Embryonic facial prominence (tissue), 1 donor: Measurements from ENCODE around the gene ZDHHC6.
"Not testable (repeated sequence)": the region's sequence is repeated elsewhere in the genome, so short reads cannot be mapped to it uniquely, and the experiment has no call there.

Experiments used
- DNase-seq: peaks from one replicate; pipeline ENCODE4 v3.0.0-alpha.2; 2016; ENCODE audit errors: extremely low spot score

ZDHHC6 gene

DNA sequence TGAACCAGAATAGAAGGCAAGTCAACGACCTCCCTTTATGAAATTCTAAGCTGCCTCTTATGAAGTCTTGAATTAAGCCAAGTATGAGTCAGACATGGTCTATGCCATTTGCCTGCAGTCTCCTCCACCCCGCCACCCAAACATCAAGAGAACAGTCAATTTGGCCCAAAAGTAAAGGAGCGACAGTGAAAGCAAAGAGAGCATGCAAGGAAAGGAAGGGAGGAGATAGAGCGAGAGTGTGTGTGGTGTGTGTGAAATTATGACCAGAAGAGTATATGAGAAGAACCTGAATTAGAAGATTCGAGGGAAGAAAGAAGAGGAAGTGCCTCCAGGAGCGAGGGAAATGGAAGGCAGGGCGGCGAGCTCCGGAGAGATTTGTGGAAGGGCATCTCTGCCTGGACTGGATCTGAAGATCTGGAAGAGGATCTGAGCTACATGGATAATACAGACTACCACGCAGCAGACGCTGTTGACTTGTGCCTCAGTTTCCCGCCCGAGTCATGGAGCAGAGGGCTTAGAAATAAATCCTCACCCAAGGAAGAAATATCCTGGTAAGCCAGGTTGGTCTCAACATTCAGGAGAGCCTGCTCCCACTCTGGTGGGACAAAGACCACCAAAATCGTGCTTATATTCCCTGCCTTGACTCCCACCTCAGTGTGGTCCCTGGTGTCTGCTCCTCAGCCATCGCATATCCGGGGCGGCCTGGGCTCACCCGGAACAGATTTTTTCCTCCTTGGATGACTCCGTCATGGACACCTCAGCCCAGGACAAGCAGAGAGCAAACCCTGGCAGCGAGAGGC, 459 bp downstream of the ZDHHC6 start:
- no peak for DNase-seq

DNA sequence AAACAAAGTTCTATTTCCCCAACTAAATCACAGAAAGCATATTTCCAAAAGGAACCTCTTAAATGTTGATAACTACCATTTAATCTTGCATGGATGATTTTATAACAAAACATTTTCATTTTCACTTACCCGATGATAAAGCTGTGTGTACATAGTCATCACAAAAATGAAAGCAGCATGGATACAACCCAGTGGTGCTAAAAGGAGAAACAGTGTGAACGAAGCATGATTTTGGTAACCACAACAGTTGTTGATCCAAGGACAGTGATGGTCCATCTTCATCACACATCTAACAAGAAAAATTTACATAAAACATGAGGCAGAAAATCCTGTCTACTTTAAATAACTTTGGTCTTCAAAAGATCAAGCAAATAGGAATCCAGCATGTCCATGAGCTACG, 4.7 kb downstream of the ZDHHC6 start:
- no peak for DNase-seq

- DNase-seq = no peak
Measured at GRCh38 chr10:112441520-112441919, 5.2 kb downstream of the ZDHHC6 start.

DNA sequence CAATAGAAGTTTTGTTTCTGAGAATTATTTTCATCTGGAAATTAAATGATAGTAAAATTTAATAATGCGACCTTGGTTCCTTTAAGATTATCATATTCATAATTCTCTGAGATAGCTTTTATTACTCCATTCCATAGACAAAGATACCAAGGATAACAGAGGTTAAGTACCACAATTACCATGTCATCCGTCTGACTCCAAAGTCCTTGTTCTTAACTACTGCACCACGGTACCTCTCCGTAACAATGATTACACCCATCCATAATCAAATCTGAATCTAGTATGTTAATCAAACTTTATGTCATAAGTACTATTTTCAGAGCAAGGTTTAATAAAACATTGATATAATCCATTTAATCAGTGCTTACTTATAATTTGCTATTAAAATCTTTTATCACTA, 8.4 kb downstream of the ZDHHC6 start:
- DNase-seq = no peak

DNA sequence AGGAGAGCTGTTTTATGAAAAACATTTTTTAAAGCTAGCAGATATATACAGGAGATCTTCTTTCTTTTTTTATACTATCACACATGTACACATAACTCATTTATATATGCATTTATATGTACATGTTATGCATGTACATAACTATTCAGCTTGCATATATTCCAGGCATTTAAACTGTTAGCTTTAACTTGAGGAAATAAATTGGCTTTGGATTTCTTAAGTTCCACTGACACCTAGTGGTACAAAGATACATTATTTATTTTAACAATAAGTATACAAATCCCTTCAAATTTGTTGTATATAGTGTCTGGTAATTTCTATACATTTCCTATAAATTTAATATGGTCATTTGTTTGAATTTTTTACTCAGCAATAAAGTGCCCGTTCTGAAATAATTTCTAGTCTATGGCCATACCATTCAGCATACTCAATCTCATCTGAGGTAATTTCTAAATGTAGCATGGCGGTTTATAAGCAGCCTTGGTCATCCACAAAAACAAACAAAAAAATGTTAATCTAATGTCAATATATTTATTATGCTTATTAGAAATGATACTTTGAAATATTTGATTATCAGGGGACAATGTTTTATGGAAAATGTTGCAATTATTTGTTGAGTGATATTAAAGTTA, 11.6 kb downstream of the ZDHHC6 start:
- DNase-seq = peak; percentile 52

GRCh38 chr10:112433136-112433535, 13.6 kb downstream of the ZDHHC6 start:
- DNase-seq = no peak

- DNase-seq = no peak
Measured at GRCh38 chr10:112429654-112430230, 17.0 kb downstream of the ZDHHC6 start.

- DNase-seq = no peak
Measured at GRCh38 chr10:112429147-112429546, 17.6 kb downstream of the ZDHHC6 start.

GRCh38 chr10:112426111-112426510, 20.6 kb downstream of the ZDHHC6 start:
- no peak for DNase-seq

GRCh38 chr10:112424651-112425050, 22.1 kb downstream of the ZDHHC6 start:
- no peak for DNase-seq

DNA sequence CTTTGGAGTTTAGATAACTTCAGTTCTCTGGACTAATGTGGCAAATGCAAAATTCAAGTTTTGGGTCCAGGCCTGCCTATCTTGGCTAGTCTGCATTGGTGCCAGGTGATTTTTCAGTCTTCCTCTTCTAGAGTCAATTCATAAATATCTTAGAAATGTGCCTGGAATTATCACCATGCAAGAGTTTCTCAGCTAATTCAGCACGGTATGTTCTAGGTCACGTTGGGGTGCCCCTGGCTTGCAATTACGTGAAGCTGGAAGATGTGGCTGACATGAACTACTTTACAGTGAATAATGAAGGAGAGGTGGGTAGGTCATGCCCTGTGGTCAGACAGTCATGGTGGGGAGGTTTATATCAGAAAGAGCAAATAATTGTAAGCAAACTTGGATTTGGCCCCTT, 25.0 kb downstream of the ZDHHC6 start:
- DNase-seq = no peak

DNA sequence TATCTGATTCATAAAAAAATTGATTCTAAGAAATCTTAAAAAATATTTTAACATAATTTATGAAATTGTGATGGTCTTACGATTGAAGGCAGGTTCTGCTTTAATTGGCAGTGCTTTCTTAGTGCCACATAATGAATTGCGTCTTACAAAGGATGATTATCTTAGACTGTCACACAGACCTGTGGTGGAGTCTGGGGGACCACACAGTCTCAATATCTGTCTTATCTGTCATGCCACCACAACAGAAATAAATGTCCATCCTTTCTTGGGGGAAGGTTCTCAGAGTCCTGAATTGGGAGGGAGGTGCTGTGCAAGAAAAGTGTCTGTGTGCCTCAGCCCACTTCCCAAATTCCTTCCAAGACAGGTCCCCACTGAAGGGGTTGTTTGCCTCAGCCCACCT, 34.0 kb downstream of the ZDHHC6 start:
- DNase-seq = no peak

GRCh38 chr10:112409755-112410154, 37.0 kb downstream of the ZDHHC6 start:
- DNase-seq = no peak

DNA sequence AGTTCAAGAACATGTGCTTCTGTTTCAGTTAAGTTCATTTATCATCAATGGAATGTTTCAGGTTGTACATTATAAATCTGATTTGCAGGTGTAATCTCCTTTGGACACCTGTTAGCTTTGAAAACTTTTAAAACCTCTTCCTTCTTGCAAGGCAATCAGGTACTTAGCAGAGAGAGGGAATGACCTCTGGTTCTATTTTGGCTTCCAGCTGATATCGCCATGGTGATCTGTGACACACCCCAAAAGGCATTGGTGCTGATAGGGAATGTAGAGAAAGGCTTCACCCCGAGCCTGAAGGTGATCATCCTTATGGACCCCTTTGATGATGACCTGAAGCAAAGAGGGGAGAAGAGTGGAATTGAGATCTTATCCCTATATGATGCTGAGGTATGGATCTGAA, 37.4 kb downstream of the ZDHHC6 start:
- DNase-seq = no peak

GRCh38 chr10:112407696-112408095, 39.0 kb downstream of the ZDHHC6 start:
- DNase-seq = no peak

GRCh38 chr10:112406806-112407205, 39.9 kb downstream of the ZDHHC6 start:
- not testable (repeated sequence) for DNase-seq

DNA sequence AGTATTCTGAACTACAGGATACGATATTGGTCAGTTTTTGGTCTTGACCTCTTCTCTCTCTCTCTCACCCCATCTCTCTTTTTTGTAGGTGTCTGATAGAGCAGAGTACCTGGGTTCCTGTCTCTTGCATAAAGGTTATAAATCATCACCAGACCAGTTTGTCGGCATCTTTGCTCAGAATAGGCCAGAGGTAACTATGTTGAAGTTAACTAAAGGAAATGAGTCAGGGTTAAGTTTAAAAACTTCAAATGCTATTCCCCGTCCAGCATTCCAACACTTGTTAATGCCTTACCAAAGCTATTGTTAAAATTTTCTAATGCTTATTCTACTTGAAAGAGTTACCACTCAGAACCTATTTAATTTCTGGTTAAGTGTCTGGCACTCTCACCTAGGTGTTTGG, 42.1 kb downstream of the ZDHHC6 start:
- DNase-seq = no peak

DNA sequence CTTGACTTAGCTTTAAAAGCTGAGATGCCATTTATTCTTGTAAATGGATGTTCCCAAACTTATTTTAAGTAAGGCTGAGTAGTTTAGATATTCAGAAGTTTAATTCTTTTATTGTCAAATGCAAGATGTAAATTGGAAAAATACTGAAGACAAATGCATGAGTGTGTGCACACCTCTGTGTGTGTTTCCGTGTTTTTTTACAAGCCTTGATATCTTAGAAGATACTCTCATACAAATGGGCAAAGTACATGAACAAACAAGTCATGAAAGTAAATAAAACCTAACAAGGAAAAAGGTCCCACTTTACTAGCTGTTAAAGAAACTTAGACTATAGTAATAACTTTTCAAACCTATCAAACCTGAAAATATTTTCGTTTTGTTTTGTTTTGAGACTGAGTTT, 43.8 kb downstream of the ZDHHC6 start:
- DNase-seq = no peak

- DNase-seq = no peak
Measured at GRCh38 chr10:112397592-112397991, 49.1 kb downstream of the ZDHHC6 start.

DNA sequence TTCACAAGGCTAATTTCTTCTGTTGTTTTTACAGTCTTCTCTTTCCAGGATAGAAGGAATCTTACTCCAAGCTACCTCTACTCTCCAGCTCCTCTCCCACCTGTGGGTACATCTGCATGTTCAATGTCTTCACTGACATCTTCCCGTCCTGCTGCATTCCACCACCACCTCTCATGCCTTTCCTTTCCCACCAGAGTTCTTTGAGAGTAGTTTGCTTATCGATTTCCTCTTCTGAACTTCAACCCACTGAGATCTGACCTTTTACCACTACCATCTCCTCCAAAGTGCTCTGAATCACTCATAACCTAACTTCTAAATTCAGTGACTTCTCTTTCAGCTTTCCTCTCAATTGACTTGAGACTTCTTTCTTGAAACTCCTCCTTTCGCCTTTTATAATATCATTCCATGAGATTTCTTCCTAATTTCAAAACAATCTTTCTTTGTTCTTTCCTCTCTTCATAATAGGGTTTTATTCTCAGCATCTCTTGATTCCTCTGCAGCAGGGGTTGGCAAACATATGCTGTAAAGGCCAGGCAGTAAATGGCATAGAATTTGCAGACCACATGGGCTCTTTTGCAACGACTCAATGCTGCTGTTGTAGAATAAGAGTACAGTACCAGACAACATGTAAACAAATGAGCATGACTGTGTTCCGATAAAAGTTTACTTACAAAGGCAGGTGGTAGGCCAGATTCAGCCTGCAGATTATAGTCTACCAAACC, 50.7 kb downstream of the ZDHHC6 start:
- DNase-seq = no peak

DNA sequence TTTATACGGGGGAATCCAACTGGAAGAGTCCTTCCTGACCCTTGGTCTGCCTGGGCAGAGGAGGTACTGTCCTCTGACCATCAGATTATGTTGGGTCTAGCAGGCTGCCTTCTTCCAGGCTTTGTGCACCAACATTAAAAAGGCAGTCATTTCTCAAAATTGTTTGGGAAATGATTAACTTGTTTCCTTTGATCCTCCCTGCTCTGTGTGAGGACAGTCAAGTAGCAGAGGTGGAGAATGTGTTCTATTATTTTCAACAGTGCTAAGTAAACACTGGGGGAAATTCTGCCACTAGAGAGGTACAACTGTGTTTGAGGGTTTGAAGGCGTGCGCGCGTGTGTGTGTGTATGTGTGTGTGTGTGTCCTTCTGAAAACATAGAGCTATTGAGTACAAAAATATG, 52.2 kb downstream of the ZDHHC6 start:
- DNase-seq = no peak

DNA sequence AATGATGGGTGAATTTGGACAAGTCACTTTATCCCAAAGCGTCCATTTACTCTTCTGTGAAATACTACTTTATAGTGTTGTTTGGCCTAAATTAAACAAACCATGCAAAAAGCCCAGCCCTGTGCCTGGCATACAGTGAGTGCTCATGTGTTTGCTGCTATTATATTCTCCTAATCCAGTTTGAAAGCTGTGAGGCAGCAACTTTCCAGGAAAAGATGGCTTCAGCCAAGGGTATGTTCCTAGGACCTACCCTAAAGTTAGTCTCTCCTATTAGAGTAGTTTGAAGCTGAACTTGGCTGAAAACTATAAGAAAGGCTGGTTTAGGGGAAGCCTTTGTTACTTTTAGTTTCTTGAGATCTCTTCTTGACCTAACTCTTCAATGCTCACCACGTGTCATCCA, 52.9 kb downstream of the ZDHHC6 start:
- no peak for DNase-seq

GRCh38 chr10:112393341-112393740, 53.4 kb downstream of the ZDHHC6 start:
- DNase-seq = no peak
